Inflammatory macrophage treated with lipopolysaccharide for 1 hour (primary cell): ENCODE results near the gene ACER3.
"Not testable (repeated sequence)": the region's sequence is repeated elsewhere in the genome, so short reads cannot be mapped to it uniquely, and the experiment has no call there.

ENCODE experiments used
- DNase-seq, 2 donors: peaks; one replicate each; pipeline ENCODE4 v3.0.0-alpha.2; 2020 to 2022

ACER3 gene

GRCh38 chr11:77003963-77004362 is 143.2 kb downstream of the ACER3 start:
- no peak for DNase-seq

GRCh38 chr11:77009533-77010160 is 148.9 kb downstream of the ACER3 start:
- no peak for DNase-seq

GRCh38 chr11:77014669-77015068 is 154.0 kb downstream of the ACER3 start:
- no peak for DNase-seq

- DNase-seq, result not testable (repeated sequence)
Measured at GRCh38 chr11:77018396-77018924, 157.7 kb downstream of the ACER3 start.

GRCh38 chr11:77019976-77020595 is 159.4 kb downstream of the ACER3 start:
- DNase-seq, result peak in 1 of 2 donors; percentile 25

- DNase-seq, result no peak
Measured at GRCh38 chr11:77020734-77021133, 160.0 kb downstream of the ACER3 start.

- DNase-seq, result no peak
Measured at GRCh38 chr11:77024745-77025144, 164.0 kb downstream of the ACER3 start.

GRCh38 chr11:77026221-77026620 is 165.5 kb downstream of the ACER3 start:
- DNase-seq, result no peak

- DNase-seq, result no peak
Measured at GRCh38 chr11:77026743-77027142, 166.0 kb downstream of the ACER3 start.

- DNase-seq, result no peak
Measured at GRCh38 chr11:77027275-77027674, 166.6 kb downstream of the ACER3 start.

GRCh38 chr11:77029829-77030228 is 169.1 kb downstream of the ACER3 start:
- DNase-seq, result no peak

- DNase-seq, result no peak
Measured at GRCh38 chr11:77030834-77031414, 170.2 kb downstream of the ACER3 start.

GRCh38 chr11:77031599-77031998 is 170.9 kb downstream of the ACER3 start:
- DNase-seq, result no peak

- peak; percentile 19 to 34 for DNase-seq
Measured at GRCh38 chr11:77035039-77035438, 174.3 kb downstream of the ACER3 start.

GRCh38 chr11:77035580-77035979 is 174.9 kb downstream of the ACER3 start:
- DNase-seq, result no peak

GRCh38 chr11:77036398-77036797 is 175.7 kb downstream of the ACER3 start:
- DNase-seq, result no peak

GRCh38 chr11:77037057-77037456 is 176.3 kb downstream of the ACER3 start:
- DNase-seq, result no peak

GRCh38 chr11:77038029-77038824 is 177.5 kb downstream of the ACER3 start:
- DNase-seq, result no peak

GRCh38 chr11:77038825-77039326 is 178.2 kb downstream of the ACER3 start:
- peak in 1 of 2 donors; percentile 4 for DNase-seq

- DNase-seq, result no peak
Measured at GRCh38 chr11:77039491-77040400, 179.0 kb downstream of the ACER3 start.

GRCh38 chr11:77040401-77040777 is 179.7 kb downstream of the ACER3 start:
- DNase-seq, result no peak

- no peak for DNase-seq
Measured at GRCh38 chr11:77040889-77041288, 180.2 kb downstream of the ACER3 start.
